C4-2B (cell line): ENCODE results near the gene DPM1.

ENCODE experiments used
- H3K27ac ChIP-seq: fragments of 450-650 bp; 2 replicates; pipeline ENCODE4 v1.5.1; 2017
- CTCF ChIP-seq: fragments of 450-650 bp; conservative IDR thresholded peaks from 2 replicates; pipeline ENCODE4 v1.5.1; 2017; ENCODE audit warnings: mild to moderate bottlenecking
- ZFX ChIP-seq: fragments of 450-650 bp; IDR thresholded peaks from 2 replicates; pipeline ENCODE4 v1.6.1; 2017

Gene DPM1

DNA sequence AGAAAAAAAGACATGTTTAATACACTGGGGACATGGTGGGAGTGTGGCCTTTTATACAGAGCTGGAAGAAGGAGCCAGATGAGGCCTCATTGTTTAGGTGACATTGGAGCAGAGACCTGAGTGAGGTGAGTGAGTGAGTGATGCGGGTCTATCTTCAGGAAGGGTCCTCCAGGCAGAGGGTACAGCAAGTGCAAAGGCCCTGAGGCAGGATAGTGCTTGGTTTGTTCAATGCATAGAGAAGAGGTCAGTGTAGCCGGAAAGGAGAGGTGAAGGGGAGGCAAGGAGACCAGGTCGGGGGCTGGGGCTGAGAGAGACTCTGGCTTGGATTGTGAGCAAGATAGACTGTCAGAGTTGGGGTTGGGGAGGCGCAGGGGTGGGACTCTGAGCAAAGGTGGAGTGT is 41.0 kb upstream of the DPM1 start:
- no peak overlapping the region for H3K27ac ChIP-seq
- TF ChIP-seq CTCF (no peak), ZFX (no peak)

GRCh38 chr20:50996901-50997865 is 38.9 kb upstream of the DPM1 start:
- no peak overlapping the region for H3K27ac ChIP-seq
- TF ChIP-seq CTCF, result no peak
- no peak for TF ChIP-seq ZFX

- TF ChIP-seq CTCF (no peak), ZFX (no peak)
- H3K27ac ChIP-seq, result no peak overlapping the region
These were observed 37.2 kb upstream of the DPM1 start for GRCh38 chr20:50995506-50995905.

- no peak for TF ChIP-seq CTCF
- TF ChIP-seq ZFX, result no peak
- H3K27ac ChIP-seq, result no peak overlapping the region
These were observed 35.5 kb upstream of the DPM1 start for GRCh38 chr20:50993876-50994275.

DNA sequence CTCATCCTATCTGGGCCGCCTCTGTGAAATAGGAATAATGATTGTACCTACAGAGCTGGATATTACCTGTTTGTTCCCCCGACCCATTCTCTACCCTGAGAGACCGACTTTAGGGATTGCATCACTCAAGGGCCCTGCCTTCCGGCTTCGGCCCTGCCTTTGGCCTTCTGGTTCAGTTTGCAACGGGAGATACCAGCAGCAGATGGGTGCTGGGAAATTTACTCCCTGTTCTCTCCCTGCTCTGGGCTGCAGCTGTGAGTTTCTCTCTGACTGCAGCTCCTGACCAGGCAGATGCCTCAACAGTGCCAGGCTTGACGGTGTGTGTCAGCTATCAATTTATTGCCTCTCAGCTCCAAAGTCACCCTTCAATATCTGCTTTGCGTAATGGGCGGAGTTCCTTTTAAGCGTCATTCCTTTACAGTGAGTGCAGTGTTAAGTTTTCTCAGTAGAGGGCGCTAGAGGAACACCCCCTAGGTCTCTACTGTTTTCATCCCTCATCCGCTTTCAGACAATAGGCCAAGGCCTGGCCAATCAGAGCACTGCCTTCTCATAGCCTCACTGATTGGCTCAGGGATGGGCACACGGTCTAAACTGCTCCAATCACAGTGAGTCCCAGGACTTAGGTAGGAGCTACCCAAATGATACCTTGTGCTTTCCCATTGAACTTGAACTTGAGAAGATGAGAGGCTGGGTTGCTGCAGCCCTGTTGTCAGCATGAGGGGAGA is 34.6 kb upstream of the DPM1 start:
- no peak for TF ChIP-seq ZFX
- TF ChIP-seq CTCF, result peak; percentile 88
- H3K27ac ChIP-seq, result no peak overlapping the region

- no peak for TF ChIP-seq ZFX
- TF ChIP-seq CTCF, result no peak
- no peak overlapping the region for H3K27ac ChIP-seq
These were observed 34.0 kb upstream of the DPM1 start for GRCh38 chr20:50992336-50992732.

DNA sequence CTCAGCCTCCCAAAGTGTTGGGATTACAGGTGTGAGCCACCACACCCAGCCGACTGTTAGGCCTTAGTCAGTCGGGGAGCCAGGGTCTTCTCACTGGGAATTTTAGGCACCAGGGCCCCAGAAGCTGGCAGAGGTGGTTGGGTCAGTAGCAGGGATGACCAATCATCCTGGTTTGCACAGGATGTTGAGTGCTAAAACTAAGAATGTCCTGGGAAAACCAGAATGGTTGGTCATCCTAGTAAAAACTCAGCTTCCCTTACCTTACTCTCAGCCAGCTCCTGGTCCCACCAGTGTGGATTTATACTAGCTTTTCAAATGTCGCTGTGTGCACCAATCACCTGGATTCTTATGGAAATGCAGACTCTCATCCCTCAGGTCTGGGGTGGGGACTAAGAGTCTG is 32.7 kb upstream of the DPM1 start:
- H3K27ac ChIP-seq, result no peak overlapping the region

More for the DNA sequence above, 32.7 kb upstream of the DPM1 start:
- TF ChIP-seq CTCF (no peak), ZFX (no peak)
